GM08714 (cell line): ENCODE data around the gene HERC5.
"Not testable (repeated sequence)": the region's sequence is repeated elsewhere in the genome, so short reads cannot be mapped to it uniquely, and the experiment has no call there.

Source experiments
- H3K4me3 ChIP-seq: fragments of 200-500 bp; sonication (Bioruptor generic); 2 replicates; pipeline ENCODE4 v1.5.1; 2014; ENCODE audit warnings: mild to moderate bottlenecking, low read length, inconsistent platforms
- ZNF274 ChIP-seq: IDR thresholded peaks from 2 replicates; pipeline ENCODE4 v1.6.1; 2012; ENCODE audit warnings: mild to moderate bottlenecking, low read depth, low read length

The HERC5 gene

GRCh38 chr4:88456670-88457306 is at the start of gene HERC5:
Gene HERC5 (plus strand): TSS chr4:88457119. CDS start chr4:88457270, 151 bp downstream.
- H3K4me3 ChIP-seq, result peak within 1 kb of the TSS; percentile 75
- TF ChIP-seq ZNF274, result no peak

- no peak overlapping the region for H3K4me3 ChIP-seq
- no peak for TF ChIP-seq ZNF274
These were observed 47.7 kb upstream of the HERC5 start for GRCh38 chr4:88409206-88409605.

GRCh38 chr4:88409789-88410188 is 47.1 kb upstream of the HERC5 start:
- TF ChIP-seq ZNF274, result no peak
- H3K4me3 ChIP-seq, result no peak overlapping the region

DNA sequence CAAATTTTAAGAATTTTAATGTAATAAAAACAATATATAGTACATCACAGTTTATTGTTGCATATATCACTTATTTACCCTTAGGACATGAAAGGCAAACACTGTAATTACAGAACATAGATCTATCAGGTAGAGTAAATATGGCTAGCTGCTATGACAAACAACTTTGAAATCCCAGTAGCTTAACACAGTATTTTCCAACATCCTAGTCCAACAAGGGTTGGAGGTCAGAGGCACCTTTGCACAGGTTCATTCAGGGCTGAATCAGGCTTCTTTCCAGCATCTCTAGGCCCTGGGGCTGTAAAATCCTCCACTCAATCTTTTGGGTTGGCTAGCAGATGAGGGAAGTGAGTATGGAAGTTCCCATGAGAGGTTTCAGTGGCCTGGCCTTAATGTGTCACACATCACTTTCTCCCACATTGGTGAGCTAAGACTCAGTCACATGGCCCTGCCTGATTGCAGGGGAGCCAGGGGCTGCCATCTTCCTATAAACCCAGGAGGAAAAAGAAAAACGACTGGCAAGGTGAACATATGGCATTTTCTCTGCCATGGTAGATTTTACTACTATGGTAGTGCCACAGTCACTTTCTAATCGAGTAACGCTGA is 45.3 kb upstream of the HERC5 start:
- no peak overlapping the region for H3K4me3 ChIP-seq
- TF ChIP-seq ZNF274, result no peak

DNA sequence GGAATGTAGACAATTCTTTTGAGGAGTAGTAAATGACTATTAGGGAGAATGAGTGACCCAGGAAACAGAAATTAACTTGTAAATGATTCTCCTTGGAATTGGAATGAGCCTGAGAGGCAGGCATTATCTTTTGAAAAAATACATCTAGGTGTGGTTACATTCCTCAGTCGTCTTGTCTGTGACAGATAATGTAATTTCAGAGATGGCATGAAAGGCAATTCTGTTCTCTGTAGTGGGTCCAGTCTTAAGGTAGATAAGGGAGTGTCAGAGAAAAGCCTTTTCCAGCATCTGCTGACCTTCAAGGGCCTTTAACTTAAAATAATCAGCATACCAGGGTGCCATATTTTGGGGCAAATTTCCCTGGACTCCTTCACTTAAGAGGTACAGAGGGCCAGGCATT is 43.1 kb upstream of the HERC5 start:
- TF ChIP-seq ZNF274, result no peak
- no peak overlapping the region for H3K4me3 ChIP-seq

DNA sequence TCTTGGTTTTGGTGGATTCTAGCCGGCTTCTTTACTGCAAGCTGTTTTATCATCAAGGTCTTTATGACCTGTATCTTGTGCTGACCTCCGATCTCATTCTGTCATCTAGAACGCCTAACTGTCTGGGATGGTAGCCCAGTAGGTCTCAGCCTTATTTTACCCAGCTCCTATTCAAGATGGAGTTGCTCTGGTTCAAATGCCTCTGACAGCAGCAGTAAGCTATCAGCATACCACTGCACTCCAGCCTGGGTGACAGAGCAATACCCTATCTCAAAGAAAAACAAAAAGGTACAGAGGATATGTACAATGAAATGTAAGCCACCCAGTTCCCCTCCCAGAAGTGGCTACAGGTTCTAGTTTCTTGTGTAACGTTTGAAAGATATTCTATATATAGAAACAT is 42.2 kb upstream of the HERC5 start:
- no peak for TF ChIP-seq ZNF274
- no peak overlapping the region for H3K4me3 ChIP-seq

GRCh38 chr4:88415982-88416381 is 40.9 kb upstream of the HERC5 start:
- no peak for TF ChIP-seq ZNF274
- no peak overlapping the region for H3K4me3 ChIP-seq

DNA sequence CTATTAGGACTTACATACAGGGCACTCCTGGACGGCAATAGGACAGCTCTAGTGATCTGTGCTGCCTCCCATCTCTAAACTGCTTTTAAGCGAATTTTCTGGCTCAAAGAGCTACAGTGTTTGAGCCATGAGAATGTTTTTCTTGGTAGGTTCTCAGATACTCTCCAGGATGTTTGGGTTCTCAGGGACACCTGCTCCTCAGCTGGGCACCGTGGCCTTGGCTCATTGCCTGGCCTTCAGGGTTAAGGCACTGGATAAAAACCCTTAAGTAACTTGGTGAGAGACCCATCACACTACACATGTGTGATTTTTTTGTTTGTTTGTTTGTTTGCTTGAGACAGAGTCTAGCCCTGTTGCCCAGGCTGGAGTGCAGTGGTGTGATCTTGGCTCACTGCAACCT is 38.5 kb upstream of the HERC5 start:
- no peak overlapping the region for H3K4me3 ChIP-seq
- no peak for TF ChIP-seq ZNF274

DNA sequence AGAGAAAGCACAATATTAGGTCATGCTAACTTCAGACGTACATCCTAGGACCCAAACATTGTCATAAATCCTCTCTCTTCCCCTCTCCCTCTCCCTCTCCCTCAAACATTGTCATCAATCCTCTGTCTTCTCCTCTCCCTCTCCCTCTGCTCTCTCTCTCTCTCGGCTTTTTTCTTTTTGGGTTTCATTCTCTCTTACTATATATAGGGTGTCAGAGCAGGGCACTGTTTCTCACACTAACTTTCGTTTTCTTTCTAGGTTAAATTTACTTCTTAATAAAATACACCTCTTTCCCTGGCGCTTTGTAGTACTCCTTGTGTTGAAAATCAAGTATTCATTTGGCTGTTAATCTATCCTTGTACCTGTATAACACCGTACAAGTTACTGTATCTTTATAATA is 37.0 kb upstream of the HERC5 start:
- no peak for TF ChIP-seq ZNF274
- peak overlapping the region; percentile 54; the same call in 1 of the 2 replicates for H3K4me3 ChIP-seq

- no peak for TF ChIP-seq ZNF274
- no peak overlapping the region for H3K4me3 ChIP-seq
These were observed 36.1 kb upstream of the HERC5 start for GRCh38 chr4:88420844-88421243.

GRCh38 chr4:88422403-88422802 is 34.5 kb upstream of the HERC5 start:
- TF ChIP-seq ZNF274, result no peak
- H3K4me3 ChIP-seq, result no peak overlapping the region

DNA sequence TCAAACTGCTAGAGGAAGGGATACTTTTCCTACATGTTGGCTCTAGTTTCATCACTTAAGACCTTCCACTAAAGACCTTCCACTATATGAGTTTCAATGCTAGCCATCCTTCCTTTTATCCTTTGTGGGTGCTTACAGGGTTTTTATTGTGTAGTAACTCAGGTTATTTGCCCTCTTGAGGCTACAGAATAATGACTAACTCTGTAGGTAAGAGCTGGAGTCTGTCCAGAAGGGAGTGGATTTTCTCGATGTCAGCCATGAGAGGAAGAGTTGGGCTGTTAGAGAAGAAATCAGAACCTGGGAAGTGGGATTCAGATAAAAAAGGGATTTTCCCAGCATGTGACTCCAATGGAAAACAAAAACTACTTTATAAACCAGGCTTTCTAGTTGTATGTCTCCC is 27.5 kb upstream of the HERC5 start:
- no peak for TF ChIP-seq ZNF274
- no peak overlapping the region for H3K4me3 ChIP-seq

- no peak overlapping the region for H3K4me3 ChIP-seq
- TF ChIP-seq ZNF274, result no peak
These were observed 20.8 kb upstream of the HERC5 start for GRCh38 chr4:88435987-88436693.

- H3K4me3 ChIP-seq, result not testable (repeated sequence)
These were observed 19.0 kb upstream of the HERC5 start for GRCh38 chr4:88437873-88438272.

- no peak for TF ChIP-seq ZNF274
- H3K4me3 ChIP-seq, result no peak overlapping the region
These were observed 17.7 kb upstream of the HERC5 start for GRCh38 chr4:88439161-88439760.

- no peak overlapping the region for H3K4me3 ChIP-seq
- no peak for TF ChIP-seq ZNF274
These were observed 16.8 kb upstream of the HERC5 start for GRCh38 chr4:88440146-88440545.
